Transverse colon (tissue), 4 donors: ENCODE measurements around the gene TMEM91. TPM values are rescaled to one million over a fixed set of nuclear protein-coding genes. Genes with fewer than 3 reads are reported as not detected.

Source experiments
- DNase-seq: peaks from one replicate; pipeline ENCODE4 v3.0.0-alpha.2; 2019
- H3K27ac ChIP-seq, 4 donors: fragments of 200-600 bp; sonication (generic); 2 replicates each; pipeline ENCODE4 v1.5.1; 2016 to 2018; ENCODE audit warnings: inconsistent platforms in 4 of 4
- H3K27me3 ChIP-seq: fragments of 200-600 bp; sonication (generic); 2 replicates; pipeline ENCODE4 v1.5.1; 2017; ENCODE audit warnings: inconsistent platforms
- H3K36me3 ChIP-seq, 4 donors: fragments of 200-600 bp; sonication (generic); 2 replicates each; pipeline ENCODE4 v1.5.1; 2017 to 2019; ENCODE audit warnings: inconsistent platforms in 4 of 4
- H3K4me1 ChIP-seq, 4 donors: fragments of 200-600 bp; sonication (generic); 2 replicates each; pipeline ENCODE4 v1.5.1; 2017 to 2020; ENCODE audit warnings: inconsistent platforms in 4 of 4
- H3K4me3 ChIP-seq, 4 donors: fragments of 200-600 bp; sonication (generic); 1 replicate in 1 of 4; 2 replicates in 3 of 4; pipeline versions ENCODE4 v1.5.1 to v1.6.1; 2017 to 2019; ENCODE audit warnings: inconsistent platforms in 4 of 4
- H3K9me3 ChIP-seq, 2 donors: fragments of 200-600 bp; sonication (generic); 2 replicates each; pipeline ENCODE4 v1.5.1; 2017 to 2019; ENCODE audit warnings: inconsistent platforms in 2 of 2
- EP300 ChIP-seq: sonication (generic); formaldehyde crosslinking; IDR thresholded peaks from one replicate; pipeline ENCODE4 v1.6.1; 2017; ENCODE audit warnings: antibody characterized with exemption, low read depth
- POLR2A ChIP-seq: fragments of 450-650 bp; IDR thresholded peaks from one replicate; pipeline ENCODE4 v1.6.1; 2016; ENCODE audit warnings: antibody characterized with exemption, mild to moderate bottlenecking, moderate library complexity
- POLR2AphosphoS5 ChIP-seq, 3 donors: sonication (generic); formaldehyde crosslinking; IDR thresholded peaks; one replicate each; pipeline ENCODE4 v1.6.1; 2016; ENCODE audit warnings: antibody characterized with exemption in 3 of 3
- WGBS, 2 donors: methylation state at CpG; one replicate each; pipeline ENCODE4 v1.1.5; 2018; ENCODE audit warnings: low coverage in 1 of 2; 5-methylcytosine and 5-hydroxymethylcytosine counted together
- in situ Hi-C, 4 donors: fragments of 200-750 bp; cut with MboI; loops; one replicate each; pipeline versions ENCODE4 v1.15.0 to v1.15.1; 2017; ENCODE audit warnings: low sequenced_read_pairs in 3 of 4, low pct_ligation_motif_present in 1 of 4, low pct_unique_long_range_greater_than_20kb in 1 of 4
- intact Hi-C: fragments of 100-400 bp; cut with DNase I; formaldehyde crosslinking; loops from one replicate; pipeline ENCODE4 v1.15.1; 2023; ENCODE audit warnings: low total_unique reads
- total RNA-seq, 4 donors: library from RNA; depleted of rRNA; stranded (reverse); fragments of >200 nt; gene quantifications; one replicate each; pipeline ENCODE4 v1.1.0, GENCODE V29; 2016
- TF ChIP-seq, protein P1 (sequence below), 5 experiments: fragments of 200-600 bp in 3 of 5; fragments of 450-650 bp in 2 of 5; sonication (generic) in 3 of 5; IDR thresholded peaks; 1 replicate in 2 of 5; 2 replicates in 3 of 5; pipeline ENCODE4 v1.5.1; 2016 to 2017; ENCODE audit warnings: antibody characterized with exemption in 5 of 5, inconsistent platforms in 3 of 5, mild to moderate bottlenecking in 2 of 5, moderate library complexity in 1 of 5

TMEM91 gene
- total RNA-seq, 4 donors from 2014 or later: 4.8 to 11.4 (median 9.4) TPM; not detected in 1

DNA sequence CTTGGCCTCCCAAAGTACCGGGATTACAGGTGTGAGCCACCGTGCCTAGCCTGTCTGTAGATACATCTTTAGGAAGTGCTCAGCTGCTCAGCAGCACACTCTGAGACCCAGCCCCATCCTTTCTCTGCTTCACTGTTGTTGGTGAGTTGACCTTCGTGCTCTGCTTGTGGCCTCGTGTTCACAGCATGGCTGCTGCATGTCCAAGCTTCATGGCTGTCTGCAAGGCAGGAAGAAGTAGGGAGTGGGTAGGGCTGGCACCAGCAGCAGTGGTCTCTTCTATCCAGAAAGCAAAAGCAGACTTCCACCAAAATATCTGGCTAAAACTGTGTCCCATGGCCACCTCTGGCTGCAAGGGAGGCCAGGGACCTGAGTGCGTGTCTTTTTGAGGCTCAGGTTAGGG is 36.6 kb downstream of the TMEM91 start:
- H3K4me3 ChIP-seq: no peak overlapping the region
- DNase-seq: no peak
- H3K36me3 ChIP-seq: peaks cover 0 to 25% (median 0%) of the 10 kb centered on the region in 4 donors
- 92% methylated on average over 5 of the region's 5 CpGs; no CpG with 5 or more reads in 1 of the 2 donors for WGBS, 2 donors
- no peak overlapping the region for H3K27ac ChIP-seq
- peaks cover 0 to 32% (median 10%) of the 10 kb centered on the region in 4 donors for H3K4me1 ChIP-seq
- in situ Hi-C loops (no loop called here), intact Hi-C loops (no loop called here)
- TF ChIP-seq EP300: no peak
- TF ChIP-seq, protein P1, sequence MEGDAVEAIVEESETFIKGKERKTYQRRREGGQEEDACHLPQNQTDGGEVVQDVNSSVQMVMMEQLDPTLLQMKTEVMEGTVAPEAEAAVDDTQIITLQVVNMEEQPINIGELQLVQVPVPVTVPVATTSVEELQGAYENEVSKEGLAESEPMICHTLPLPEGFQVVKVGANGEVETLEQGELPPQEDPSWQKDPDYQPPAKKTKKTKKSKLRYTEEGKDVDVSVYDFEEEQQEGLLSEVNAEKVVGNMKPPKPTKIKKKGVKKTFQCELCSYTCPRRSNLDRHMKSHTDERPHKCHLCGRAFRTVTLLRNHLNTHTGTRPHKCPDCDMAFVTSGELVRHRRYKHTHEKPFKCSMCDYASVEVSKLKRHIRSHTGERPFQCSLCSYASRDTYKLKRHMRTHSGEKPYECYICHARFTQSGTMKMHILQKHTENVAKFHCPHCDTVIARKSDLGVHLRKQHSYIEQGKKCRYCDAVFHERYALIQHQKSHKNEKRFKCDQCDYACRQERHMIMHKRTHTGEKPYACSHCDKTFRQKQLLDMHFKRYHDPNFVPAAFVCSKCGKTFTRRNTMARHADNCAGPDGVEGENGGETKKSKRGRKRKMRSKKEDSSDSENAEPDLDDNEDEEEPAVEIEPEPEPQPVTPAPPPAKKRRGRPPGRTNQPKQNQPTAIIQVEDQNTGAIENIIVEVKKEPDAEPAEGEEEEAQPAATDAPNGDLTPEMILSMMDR (IDR thresholded peaks at IDR 0.05): no peak
- H3K9me3 ChIP-seq: no peaks in the 10 kb centered on the region
- no peaks in the 10 kb centered on the region for H3K27me3 ChIP-seq

DNA sequence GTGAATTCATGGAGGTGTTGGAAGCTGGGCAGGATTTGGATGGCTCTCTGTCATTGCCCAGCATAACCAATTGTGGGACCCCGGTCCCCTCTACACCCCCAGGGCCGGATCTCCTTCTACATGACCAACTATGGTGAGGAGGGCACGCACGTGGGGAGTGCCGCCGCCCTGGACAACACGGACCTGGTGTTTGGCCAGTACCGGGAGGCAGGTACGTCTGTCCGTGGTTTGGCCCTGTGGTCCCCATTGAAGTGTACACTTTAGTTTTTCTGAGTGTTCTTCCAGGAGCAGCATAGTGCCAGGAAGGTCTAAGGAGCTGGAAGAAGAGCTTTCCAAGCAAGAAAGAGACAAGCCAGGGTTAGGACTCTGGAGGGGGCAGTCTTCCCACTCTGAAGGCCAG is 37.6 kb downstream of the TMEM91 start:
- peaks cover 0 to 25% (median 4%) of the 10 kb centered on the region in 4 donors for H3K36me3 ChIP-seq

GRCh38 chr19:41414461-41414860 is 38.1 kb downstream of the TMEM91 start:
- 94% methylated on average over 9 of the region's 9 CpGs; no CpG with 5 or more reads in 1 of the 2 donors for WGBS, 2 donors

More for the DNA sequence above, 37.6 kb downstream of the TMEM91 start:
- Histone ChIP-seq H3K9me3 (no peaks in the 10 kb centered on the region), H3K27ac (no peak overlapping the region), H3K4me1 (peaks cover 0 to 27% (median 7%) of the 10 kb centered on the region in 4 donors), H3K4me3 (no peak overlapping the region), H3K27me3 (no peaks in the 10 kb centered on the region)
- intact Hi-C loops (no loop called here), in situ Hi-C loops (no loop called here)
- 95% methylated on average over 10 of the region's 10 CpGs; no CpG with 5 or more reads in 1 of the 2 donors for WGBS, 2 donors
- DNase-seq: no peak
- TF ChIP-seq EP300 (no peak), POLR2AphosphoS5 (IDR thresholded peaks at IDR 0.05) (no peak)
- TF ChIP-seq, protein P1 (IDR thresholded peaks at IDR 0.05): no peak

GRCh38 chr19:41415154-41415571 is 38.8 kb downstream of the TMEM91 start:
- WGBS, 2 donors: 92% methylated on average over 9 of the region's 9 CpGs; no CpG with 5 or more reads in 1 of the 2 donors
- H3K27me3 ChIP-seq: no peaks in the 10 kb centered on the region

More at GRCh38 chr19:41414461-41414860, 38.1 kb downstream of the TMEM91 start:
- Histone ChIP-seq H3K27me3 (no peaks in the 10 kb centered on the region), H3K9me3 (no peaks in the 10 kb centered on the region), H3K36me3 (peaks cover 0 to 30% (median 7%) of the 10 kb centered on the region in 4 donors), H3K4me3 (no peak overlapping the region), H3K27ac (no peak overlapping the region), H3K4me1 (peaks cover 0 to 22% (median 2%) of the 10 kb centered on the region in 4 donors)
- TF ChIP-seq POLR2A: no peak
- no peak for TF ChIP-seq POLR2AphosphoS5 (IDR thresholded peaks at IDR 0.05)
- in situ Hi-C loops (no loop called here), intact Hi-C loops (no loop called here)
- no peak for DNase-seq

More at GRCh38 chr19:41415154-41415571, 38.8 kb downstream of the TMEM91 start:
- Histone ChIP-seq H3K9me3 (no peaks in the 10 kb centered on the region), H3K4me3 (no peak overlapping the region), H3K4me1 (peaks cover 0 to 15% (median 0%) of the 10 kb centered on the region in 4 donors), H3K27ac (peak overlapping the region in 2 of 4 donors; percentile 72 to 73), H3K36me3 (peaks cover 0 to 35% (median 9%) of the 10 kb centered on the region in 4 donors)
- TF ChIP-seq POLR2A: no peak
- TF ChIP-seq, protein P1 (IDR thresholded peaks at IDR 0.05): no peak
- no peak for TF ChIP-seq POLR2AphosphoS5 (IDR thresholded peaks at IDR 0.05)
- no peak for TF ChIP-seq EP300
- no peak for DNase-seq
- intact Hi-C loops: no loop called here
- in situ Hi-C loops: no loop called here
